Endothelial cell (in vitro differentiated cells): ENCODE measurements around the gene COMMD4. TPM values are rescaled to one million over a fixed set of nuclear protein-coding genes. Genes with fewer than 3 reads are reported as not detected.
A peak's percentile ranks its signal among the peaks of the same experiment; 100 is the strongest.

Experiments used
- DNase-seq: peaks from one replicate; pipeline ENCODE4 v3.0.0; 2021; ENCODE audit warnings: low spot score
- H3K27ac Mint-ChIP-seq: one replicate; pipeline ENCODE4 v1.8.0; 2021; ENCODE audit warnings: mixed read lengths, inconsistent platforms; ENCODE audit not compliant: unreplicated experiment
- H3K27me3 Mint-ChIP-seq: one replicate; pipeline ENCODE4 v1.8.0; 2021; ENCODE audit warnings: mild to moderate bottlenecking, moderate library complexity, mixed read lengths, inconsistent platforms; ENCODE audit not compliant: unreplicated experiment
- H3K36me3 Mint-ChIP-seq: one replicate; pipeline ENCODE4 v1.8.0; 2021; ENCODE audit warnings: mild to moderate bottlenecking, low read depth, mixed read lengths, inconsistent platforms; ENCODE audit not compliant: unreplicated experiment
- H3K4me1 Mint-ChIP-seq: one replicate; pipeline ENCODE4 v1.8.0; 2021; ENCODE audit warnings: mild to moderate bottlenecking, mixed read lengths, inconsistent platforms; ENCODE audit not compliant: unreplicated experiment
- H3K4me3 Mint-ChIP-seq: one replicate; pipeline ENCODE4 v1.8.0; 2021; ENCODE audit warnings: mild to moderate bottlenecking, mixed read lengths, inconsistent platforms; ENCODE audit not compliant: unreplicated experiment
- H3K9me3 Mint-ChIP-seq: one replicate; pipeline ENCODE4 v1.8.0; 2021; ENCODE audit warnings: mixed read lengths, inconsistent platforms; ENCODE audit not compliant: unreplicated experiment
- CTCF ChIP-seq: fragments of 200-600 bp; sonication (generic); IDR thresholded peaks from one replicate; pipeline ENCODE4 v1.5.0; 2021; ENCODE audit warnings: antibody characterized with exemption; ENCODE audit not compliant: unreplicated experiment
- total RNA-seq: library from RNA; stranded (reverse); fragmentation: NEBNext Ultra II Directional; extraction: Animal tissue kit (Norgen Biotek cat#: 25700); gene quantifications from one replicate; pipeline ENCODE4 v1.2.1, GENCODE V29; 2021; ENCODE audit not compliant: unreplicated experiment

COMMD4 gene
- total RNA-seq, 1 donor from 2014 or later, result 165 TPM

- H3K36me3 Mint-ChIP-seq, result peaks cover 22% of the 10 kb centered on the region
- H3K4me1 Mint-ChIP-seq, result peaks cover 2% of the 10 kb centered on the region
- no peak overlapping the region for H3K4me3 Mint-ChIP-seq
- no peak for TF ChIP-seq CTCF
- H3K27me3 Mint-ChIP-seq, result peaks cover 8% of the 10 kb centered on the region
- no peak for DNase-seq
- H3K9me3 Mint-ChIP-seq, result no peaks in the 10 kb centered on the region
- H3K27ac Mint-ChIP-seq, result no peak overlapping the region
Measured at GRCh38 chr15:75358771-75359536, 23.1 kb downstream of the COMMD4 start.

- peaks cover 24% of the 10 kb centered on the region for H3K36me3 Mint-ChIP-seq
- no peak overlapping the region for H3K27ac Mint-ChIP-seq
- H3K9me3 Mint-ChIP-seq, result no peaks in the 10 kb centered on the region
- H3K4me3 Mint-ChIP-seq, result no peak overlapping the region
- peaks cover 3% of the 10 kb centered on the region for H3K4me1 Mint-ChIP-seq
- TF ChIP-seq CTCF, result no peak
- DNase-seq, result no peak
- peaks cover 8% of the 10 kb centered on the region for H3K27me3 Mint-ChIP-seq
Measured at GRCh38 chr15:75359537-75360250, 23.8 kb downstream of the COMMD4 start.

GRCh38 chr15:75360391-75360790 lies 24.5 kb downstream of the COMMD4 start:
- Mint-ChIP-seq H3K9me3 (no peaks in the 10 kb centered on the region), H3K4me3 (no peak overlapping the region), H3K27ac (peak overlapping the region; percentile 68), H3K36me3 (peaks cover 23% of the 10 kb centered on the region), H3K27me3 (peaks cover 8% of the 10 kb centered on the region), H3K4me1 (peaks cover 8% of the 10 kb centered on the region)
- DNase-seq, result no peak
- TF ChIP-seq CTCF, result no peak

- H3K4me3 Mint-ChIP-seq, result no peak overlapping the region
- no peak for TF ChIP-seq CTCF
- H3K27me3 Mint-ChIP-seq, result peaks cover 8% of the 10 kb centered on the region
- H3K36me3 Mint-ChIP-seq, result peaks cover 23% of the 10 kb centered on the region
- peaks cover 8% of the 10 kb centered on the region for H3K4me1 Mint-ChIP-seq
- no peak for DNase-seq
- H3K9me3 Mint-ChIP-seq, result no peaks in the 10 kb centered on the region
- H3K27ac Mint-ChIP-seq, result no peak overlapping the region
Measured at GRCh38 chr15:75360856-75361255, 25.0 kb downstream of the COMMD4 start.
